Activated CD8-positive, alpha-beta memory T cell treated with anti-CD3 and anti-CD28 coated beads for 48 hours (primary cell): Measurements from ENCODE around the gene GNAS-AS1.
"Not testable (repeated sequence)": the region's sequence is repeated elsewhere in the genome, so short reads cannot be mapped to it uniquely, and the experiment has no call there.

Experiments used
- DNase-seq, 3 experiments: peaks; one replicate each; pipeline ENCODE4 v3.0.0-alpha.2; 2020; ENCODE audit warnings: low read depth in 2 of 3, low spot score in 2 of 3

Gene GNAS-AS1

DNA sequence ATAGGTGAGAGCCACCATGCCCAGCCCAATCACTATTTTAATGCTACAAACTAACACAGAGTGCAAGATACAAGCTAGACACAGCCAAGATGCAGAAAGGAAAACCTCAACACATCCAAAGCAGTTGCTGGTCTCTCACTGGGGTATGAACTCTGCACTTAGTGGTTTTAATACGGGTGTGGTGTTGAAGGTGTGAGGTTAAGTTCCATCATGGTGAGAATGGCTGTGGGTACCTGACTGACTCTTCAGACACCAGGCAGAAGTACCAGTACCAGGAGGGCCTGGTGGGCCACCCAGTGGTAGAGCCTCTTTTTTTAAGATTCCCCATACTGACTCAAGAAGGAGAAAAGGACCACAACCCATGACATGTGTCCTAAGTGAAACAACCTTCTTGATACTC lies 13.0 kb downstream of the GNAS-AS1 start:
- no peak for DNase-seq

- no peak for DNase-seq
These were observed 14.0 kb downstream of the GNAS-AS1 start for GRCh38 chr20:58836616-58837204.

DNA sequence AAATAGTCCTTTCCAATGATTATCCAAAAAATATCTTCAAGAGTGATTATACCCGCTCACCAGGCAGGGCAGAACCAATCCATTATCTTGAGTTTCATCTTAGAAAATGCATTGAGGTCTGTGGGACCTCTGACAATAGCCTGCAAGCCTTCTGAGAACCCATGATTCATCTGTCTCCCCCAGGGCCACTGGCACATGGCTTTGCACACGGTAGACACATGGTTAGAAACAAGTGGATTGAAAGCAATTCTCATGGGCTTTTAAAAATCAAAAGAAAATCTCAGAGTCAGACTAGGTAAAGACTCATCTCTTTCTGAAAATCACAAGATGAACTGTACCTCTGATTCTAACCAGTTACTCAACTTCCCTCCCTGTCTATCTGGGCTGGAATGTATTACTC lies 15.5 kb downstream of the GNAS-AS1 start:
- no peak for DNase-seq

DNA sequence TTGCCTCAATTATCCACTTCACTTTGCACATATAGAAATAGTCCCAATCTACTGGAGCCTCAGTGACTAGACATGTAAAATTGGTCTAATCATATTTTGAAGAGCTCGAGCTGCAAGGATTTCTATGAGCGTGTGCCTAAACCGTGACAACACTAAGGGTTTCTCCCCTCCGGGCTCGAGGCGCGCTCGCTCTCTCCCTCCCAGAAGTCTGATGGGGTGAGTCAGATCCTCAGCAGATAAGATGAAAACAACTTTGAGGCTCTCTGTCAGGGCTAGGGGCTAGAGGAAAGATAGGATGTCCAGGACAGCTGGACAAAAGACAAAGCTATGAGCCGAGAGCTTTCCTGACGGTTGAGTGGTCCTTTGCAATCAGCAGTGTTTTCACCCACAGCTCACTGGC lies 16.8 kb downstream of the GNAS-AS1 start:
- DNase-seq, result no peak

DNA sequence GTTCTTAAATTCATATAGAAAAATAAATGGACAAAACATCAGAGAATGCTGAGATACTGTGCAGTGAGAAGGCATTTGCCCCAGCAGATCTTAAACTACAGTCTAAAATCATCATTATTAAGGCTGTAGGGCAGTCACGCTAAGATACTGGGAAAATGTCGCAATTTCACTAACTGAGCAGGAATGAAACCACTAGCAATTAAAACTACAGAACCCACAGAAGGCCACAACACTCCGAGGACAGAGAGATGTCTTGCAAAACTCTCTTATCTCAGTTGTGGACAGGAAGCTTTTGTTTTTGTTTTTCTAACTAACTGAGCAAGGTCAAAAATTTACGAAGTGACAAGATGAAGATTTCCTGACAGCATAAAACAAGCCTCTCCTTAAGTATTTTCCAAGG lies 18.2 kb downstream of the GNAS-AS1 start:
- DNase-seq, result no peak

- no peak for DNase-seq
These were observed 21.2 kb downstream of the GNAS-AS1 start for GRCh38 chr20:58829531-58829941.

DNA sequence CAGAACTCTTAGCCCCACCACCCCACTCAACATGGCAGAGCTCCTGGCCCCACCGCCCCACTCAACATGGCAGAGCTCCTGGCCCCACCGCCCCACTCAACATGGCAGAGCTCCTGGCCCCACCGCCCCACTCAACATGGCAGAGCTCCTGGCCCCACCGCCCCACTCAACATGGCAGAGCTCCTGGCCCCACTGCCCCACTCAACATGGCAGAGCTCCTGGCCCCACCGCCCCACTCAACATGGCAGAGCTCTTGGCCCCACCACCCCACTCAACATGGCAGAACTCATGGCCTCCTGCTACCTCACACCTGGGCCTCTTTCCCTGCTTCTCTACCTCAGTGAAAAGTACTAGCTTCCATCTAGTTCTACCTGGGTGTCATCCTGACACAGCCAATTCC lies 21.9 kb downstream of the GNAS-AS1 start:
- not testable (repeated sequence) for DNase-seq

DNA sequence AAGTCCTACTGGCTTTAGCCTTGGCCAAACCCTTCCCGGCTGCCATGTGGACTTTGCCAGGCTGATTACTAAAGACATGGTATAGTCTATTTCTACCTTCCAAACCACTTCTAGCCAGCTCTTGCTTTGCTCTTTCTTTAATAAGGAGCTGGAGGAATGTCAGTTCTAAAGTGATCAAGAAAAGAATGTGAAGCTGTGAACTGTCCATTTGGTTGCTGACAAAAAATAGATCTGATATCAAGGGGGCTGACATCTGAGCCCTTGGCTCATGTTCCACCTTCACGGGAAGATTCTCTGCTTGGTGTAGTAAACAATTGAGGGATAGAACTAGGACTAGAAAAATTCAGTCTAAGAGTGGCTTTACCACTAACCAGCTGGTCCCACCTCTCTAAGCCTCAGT lies 22.6 kb downstream of the GNAS-AS1 start:
- DNase-seq, result no peak

GRCh38 chr20:58826271-58826670 lies 24.4 kb downstream of the GNAS-AS1 start:
- no peak for DNase-seq

GRCh38 chr20:58825450-58825849 lies 25.3 kb downstream of the GNAS-AS1 start:
- no peak for DNase-seq

- no peak for DNase-seq
These were observed 25.9 kb downstream of the GNAS-AS1 start for GRCh38 chr20:58824843-58825242.

DNA sequence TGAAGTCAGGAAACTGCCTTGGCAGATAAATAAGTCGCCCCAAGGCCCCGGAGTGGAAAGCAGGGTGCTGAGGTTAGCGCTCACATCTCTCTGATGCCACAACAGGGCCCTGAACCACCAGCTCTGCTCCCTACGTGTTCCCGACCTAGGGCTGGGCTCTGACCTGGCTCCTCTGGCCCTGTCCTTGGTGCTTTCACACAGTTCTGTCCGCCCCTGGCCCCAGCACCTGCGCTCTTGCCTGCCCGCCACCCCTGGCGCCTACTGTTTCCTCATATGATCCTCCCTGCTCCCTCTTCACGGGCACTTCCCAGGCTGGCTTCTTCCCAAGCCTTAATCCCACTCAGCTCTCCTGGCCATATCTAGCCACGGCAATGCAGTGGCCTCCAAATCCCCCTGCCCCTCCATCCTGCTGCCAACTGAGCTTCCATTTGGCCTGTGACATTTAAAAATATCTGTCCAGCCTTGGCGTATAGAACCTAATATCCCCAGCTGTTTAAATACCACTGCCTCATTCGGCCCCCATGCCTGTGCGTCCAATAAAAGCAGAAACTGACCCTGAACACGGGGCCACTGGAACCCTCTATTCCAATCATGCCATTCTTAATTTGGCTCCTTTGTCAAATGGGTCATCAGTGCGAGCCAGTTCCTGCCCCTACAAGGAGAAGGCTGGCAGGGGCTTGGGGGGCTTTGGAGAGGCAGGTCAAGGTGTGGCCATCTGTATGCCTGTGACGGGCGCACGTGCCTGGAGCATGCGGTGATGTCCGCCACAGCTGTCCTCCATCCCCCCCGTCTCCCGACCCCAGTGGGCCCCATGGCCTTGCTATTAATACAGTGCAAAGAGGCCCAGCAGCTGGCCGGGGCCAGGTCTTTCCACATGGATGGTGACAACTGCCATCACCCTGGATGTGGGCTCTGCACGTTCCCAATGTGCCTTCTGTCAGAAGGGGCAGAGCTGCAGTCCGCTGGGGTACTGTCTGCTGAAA lies 27.7 kb downstream of the GNAS-AS1 start:
- no peak for DNase-seq

DNA sequence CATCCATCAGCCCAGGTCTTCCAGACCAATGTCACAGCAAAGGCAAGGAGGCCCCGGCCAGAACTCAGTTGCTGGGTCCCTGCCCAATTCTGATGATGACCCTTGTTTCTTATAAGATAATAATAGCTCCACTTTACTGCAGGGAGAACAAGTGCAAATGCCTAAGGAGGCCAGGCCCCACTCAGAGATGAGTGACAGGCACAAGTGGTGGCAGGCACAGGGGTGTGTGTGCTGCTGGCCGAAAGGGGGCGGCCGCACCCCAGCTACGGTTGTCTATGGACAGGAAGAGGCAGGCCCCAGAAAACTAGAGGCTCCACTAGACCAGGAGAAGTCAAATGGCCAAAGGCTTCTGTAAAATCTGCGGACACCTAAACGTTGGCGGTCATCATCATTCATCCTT lies 28.6 kb downstream of the GNAS-AS1 start:
- DNase-seq, result no peak

DNA sequence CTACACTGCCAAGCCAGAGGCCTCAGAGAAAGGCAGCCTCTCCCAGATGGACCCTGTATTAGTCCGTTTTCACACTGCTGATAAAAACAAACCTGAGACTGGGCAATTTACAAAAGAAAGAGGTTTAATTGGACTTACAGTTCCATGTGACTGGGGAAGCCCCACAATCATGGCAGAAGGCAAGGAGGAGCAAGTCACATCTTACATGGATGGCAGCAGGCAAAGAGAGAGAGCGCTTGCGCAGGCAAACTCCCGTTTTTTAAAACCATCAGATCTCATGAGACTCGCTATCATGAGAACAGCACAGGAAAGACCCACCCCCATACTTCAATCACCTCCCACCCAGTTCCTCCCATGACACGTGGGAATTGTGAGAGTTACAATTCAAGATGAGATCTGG lies 30.2 kb downstream of the GNAS-AS1 start:
- DNase-seq, result not testable (repeated sequence)

DNA sequence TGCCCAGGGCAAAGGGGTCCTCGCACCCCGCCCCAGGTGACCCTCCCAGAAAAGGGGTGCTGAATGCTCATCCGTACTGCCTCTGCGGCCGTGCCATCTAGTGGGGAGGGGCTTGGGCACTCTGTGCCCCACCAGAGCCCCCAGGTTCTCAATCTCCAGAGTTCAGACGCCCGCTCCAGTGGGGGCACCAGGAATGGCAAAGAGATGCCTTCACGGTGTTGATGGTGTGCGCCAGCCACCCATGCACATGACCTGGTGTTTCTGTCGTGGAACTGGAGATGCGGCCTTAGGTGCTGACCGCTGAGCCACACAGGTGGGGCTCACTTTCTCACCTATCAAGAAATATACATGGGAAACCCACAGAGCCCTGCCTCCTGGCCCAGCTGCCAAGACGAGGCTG lies 30.8 kb downstream of the GNAS-AS1 start:
- DNase-seq, result no peak

DNA sequence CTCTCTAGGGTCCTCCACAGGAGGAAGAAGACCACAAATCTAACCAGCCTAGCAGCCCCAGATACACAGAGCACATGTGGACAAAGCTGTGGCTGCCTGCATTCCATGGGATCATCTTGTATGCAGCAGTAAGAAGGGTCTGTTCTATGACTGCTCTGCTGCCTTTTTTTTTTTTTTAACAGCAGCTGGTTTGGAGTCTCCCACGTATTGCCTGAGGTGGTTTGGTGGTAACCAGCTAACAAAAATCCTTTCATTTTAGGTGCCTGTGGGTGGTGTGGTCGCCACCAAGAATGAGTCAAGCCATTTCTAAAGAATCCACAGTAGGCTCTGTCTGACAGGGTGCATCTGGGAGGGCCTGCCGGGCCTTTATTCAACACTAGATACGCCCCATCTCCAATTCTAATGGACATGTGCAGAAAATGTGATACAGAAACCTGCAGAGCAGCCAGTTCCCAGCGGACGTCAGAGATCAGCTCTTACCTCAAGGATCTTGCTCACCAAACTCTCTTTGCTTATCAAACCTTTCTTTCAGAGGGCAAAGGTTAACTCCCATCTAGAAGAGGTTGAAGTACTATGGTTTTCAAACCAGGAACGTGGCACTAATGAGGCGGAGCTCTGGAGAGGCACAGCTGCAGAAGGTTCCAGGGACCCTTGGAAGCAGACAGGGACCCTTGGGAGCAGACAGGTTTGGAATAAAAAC lies 32.0 kb downstream of the GNAS-AS1 start:
- peak; percentile 30 to 46 (median 45) for DNase-seq

DNA sequence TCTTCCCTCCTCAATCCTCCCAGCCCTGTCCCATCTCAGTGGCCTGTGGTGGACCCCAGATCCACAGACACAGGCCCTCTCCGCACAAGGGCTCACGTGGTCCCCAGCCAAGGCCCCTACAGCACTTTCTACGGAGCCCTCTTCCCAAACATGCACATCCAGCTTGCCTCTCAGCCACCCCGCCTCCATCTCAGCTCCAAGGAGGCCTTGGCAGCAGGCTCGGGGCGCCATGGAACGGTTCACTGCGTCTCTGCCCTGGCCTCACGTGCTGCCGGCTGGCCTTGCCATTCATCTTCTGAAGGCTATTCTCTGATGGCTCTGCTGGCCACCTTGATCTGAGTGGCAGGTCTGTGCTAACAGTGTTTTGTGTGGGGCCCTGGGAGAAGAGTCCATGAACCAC lies 33.0 kb downstream of the GNAS-AS1 start:
- no peak for DNase-seq

GRCh38 chr20:58816957-58817651 lies 33.6 kb downstream of the GNAS-AS1 start:
- DNase-seq, result no peak

- no peak for DNase-seq
These were observed 34.7 kb downstream of the GNAS-AS1 start for GRCh38 chr20:58816051-58816450.

- DNase-seq, result no peak
These were observed 35.3 kb downstream of the GNAS-AS1 start for GRCh38 chr20:58815448-58815847.

DNA sequence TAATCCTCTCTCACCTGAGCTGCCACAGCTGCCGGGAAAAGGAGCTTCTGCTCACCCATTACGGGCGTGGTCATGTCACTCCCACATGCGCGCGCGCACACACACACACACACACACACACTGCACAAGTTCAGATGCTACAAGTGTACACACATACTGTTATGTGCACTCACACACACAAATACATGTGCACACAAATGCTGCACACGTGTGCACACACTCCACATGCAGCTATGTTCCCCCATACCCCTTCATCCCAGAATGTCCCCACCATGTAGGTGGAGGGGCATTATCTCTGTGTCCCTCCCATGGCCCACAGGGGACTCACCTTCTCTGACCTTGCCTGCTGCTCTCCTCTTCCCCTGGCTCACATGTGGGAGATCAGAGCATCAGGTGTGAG lies 37.3 kb downstream of the GNAS-AS1 start:
- no peak for DNase-seq
